Inflammatory macrophage treated with lipopolysaccharide for 1 hour (primary cell): ENCODE measurements around the gene ZDHHC15.
"Not testable (repeated sequence)": the region's sequence is repeated elsewhere in the genome, so short reads cannot be mapped to it uniquely, and the experiment has no call there.

Source experiments
- DNase-seq, 2 donors: peaks; one replicate each; pipeline ENCODE4 v3.0.0-alpha.2; 2020 to 2022

Gene ZDHHC15

GRCh38 chrX:75522565-75523431 is at the start of gene ZDHHC15:
Gene ZDHHC15 (minus strand): TSS chrX:75523037. CDS start chrX:75523024, 13 bp downstream.
- DNase-seq: no peak

GRCh38 chrX:75560544-75560943 is 37.7 kb upstream of the ZDHHC15 start:
- not testable (repeated sequence) for DNase-seq

GRCh38 chrX:75547783-75548182 is 24.9 kb upstream of the ZDHHC15 start:
- no peak for DNase-seq

DNA sequence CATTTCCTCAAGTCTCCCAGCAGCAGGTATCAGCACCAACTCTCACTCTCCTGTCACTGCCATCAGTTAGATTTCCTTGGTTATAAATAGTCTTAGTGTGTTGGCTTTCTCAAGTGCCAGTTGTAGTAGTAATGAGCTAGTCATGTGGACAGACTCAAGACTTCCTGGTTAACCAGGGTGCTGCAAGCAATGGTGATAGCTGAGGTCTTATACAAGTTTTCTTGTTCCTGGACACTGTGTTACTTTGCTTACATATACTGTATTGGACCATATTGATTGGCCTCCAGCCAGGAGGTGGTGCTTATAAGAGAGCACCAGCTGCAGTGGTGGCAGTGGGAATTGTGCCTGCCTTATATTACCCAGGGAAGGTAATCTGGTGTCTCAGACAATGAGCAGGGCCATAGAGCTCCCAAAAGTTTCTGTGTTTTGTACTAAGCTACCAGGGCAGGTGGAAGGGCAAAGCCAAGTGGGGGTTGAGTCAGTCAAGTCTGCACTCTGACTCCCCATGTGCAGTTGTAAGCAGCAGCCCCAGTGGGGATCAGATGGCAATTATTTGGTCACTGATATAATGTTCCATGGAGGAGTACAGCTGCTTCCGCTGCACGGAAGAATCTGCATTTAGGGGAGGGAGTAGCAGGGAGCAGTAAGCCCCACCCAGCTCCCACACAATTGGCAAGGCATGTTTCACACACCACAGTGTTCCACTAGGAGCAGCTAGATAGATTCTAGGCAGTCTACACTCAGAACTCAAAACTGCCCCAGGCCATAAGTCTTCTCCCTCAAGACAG is 24.1 kb upstream of the ZDHHC15 start:
- no peak for DNase-seq

- no peak for DNase-seq
Observed at GRCh38 chrX:75544786-75545185, 21.9 kb upstream of the ZDHHC15 start.

- no peak for DNase-seq
Observed at GRCh38 chrX:75483933-75484332, 38.9 kb downstream of the ZDHHC15 start.

DNA sequence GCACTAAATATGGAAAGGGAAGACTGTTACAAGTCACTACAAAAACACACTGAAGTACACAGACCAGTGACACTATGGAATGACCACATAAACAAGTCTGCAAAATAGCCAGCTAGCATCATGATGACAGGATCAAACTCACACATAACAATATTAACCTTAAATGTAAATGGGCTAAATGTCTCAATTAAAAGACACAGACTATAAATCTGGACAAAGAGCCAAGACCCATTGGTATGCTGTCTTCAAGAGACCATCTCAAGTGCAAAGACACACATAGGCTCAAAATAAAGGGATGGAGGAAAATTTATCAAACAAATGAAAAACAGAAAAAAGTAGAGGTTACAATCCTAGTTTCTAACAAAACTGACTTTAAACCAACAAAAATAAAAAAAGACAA is 61.1 kb downstream of the ZDHHC15 start:
- not testable (repeated sequence) for DNase-seq

DNA sequence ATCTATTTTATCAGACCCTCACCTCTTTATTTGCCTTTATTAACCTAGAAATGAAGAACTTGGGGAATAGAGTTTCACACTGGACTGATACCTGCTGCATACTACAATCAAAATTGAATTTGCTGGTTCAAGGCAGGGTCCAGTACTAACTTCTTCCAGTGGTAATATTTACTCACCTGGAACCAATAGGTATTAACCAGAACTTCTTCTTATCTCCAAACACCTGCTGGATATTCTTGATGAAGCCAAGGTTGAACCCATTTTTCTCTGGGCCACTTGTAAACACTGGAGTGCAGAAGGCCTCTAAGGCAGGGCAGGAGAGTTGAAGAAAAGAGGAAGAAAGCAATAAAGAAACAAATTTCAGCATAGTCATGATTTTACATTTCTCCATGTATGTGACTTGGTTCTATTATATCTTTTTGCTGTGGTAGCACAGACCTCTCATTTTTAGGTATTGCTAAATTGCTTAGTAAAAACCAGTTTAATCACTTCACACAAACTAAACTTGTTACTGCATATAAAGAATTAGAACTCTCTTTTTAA is 101.1 kb downstream of the ZDHHC15 start:
- no peak for DNase-seq

DNA sequence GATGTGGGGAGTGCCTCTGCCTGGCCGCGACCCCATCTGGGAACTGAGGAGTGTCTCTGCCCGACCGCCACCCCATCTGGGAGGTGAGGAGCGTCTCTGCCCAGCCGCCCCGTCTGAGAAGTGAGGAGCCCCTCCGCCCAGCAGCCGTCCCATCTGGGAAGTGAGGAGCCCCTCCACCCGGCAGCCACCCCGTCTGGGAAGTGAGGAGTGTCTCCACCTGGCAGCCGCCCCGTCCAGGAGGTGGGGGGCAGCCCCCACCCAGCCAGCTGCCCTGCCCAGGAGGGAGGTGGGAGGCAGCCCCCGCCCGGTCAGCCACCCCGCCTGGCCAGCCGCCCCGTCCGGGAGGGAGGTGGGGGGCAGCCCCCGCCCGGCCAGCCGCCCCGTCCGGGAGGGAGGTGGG is 115.7 kb downstream of the ZDHHC15 start:
- not testable (repeated sequence) for DNase-seq

DNA sequence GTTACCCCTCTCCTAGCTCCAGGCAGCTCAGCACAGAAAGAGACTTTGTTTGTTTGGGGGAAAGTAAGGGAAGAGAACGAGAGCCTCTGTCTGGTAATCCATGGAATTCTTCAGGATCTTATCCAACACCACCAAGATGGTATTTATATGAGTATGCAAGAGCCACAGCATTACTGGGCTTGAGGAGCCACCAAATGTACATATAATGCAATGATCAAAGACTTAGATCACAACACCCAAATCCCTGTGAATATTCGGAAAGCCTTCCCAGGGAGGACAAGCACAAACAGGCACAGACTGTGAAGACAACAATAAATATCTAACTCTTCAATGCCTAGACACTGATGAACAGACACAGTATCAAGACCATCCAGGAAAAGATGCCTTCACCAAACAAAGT is 132.4 kb downstream of the ZDHHC15 start:
- DNase-seq: no peak

- no peak for DNase-seq
Observed at GRCh38 chrX:75369721-75370120, 153.1 kb downstream of the ZDHHC15 start.

DNA sequence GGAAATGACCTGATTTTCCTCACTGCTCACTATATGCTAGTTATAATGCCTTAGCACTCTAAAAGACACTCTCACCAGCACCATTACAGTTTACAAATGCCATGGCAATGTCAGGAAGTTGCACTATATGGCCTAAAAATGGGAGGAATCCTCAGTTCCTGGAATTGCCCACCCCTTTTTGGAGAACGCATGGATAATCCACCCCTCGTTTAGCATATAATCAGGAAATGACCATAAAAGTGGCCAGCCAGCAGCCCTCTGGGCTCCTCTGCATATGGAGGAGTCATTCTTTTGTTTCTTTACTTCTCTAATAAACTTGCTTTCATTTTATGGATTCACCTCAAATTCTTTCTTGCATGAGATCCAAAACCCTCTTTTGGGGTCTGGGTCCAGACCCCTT is 156.0 kb downstream of the ZDHHC15 start:
- no peak for DNase-seq

DNA sequence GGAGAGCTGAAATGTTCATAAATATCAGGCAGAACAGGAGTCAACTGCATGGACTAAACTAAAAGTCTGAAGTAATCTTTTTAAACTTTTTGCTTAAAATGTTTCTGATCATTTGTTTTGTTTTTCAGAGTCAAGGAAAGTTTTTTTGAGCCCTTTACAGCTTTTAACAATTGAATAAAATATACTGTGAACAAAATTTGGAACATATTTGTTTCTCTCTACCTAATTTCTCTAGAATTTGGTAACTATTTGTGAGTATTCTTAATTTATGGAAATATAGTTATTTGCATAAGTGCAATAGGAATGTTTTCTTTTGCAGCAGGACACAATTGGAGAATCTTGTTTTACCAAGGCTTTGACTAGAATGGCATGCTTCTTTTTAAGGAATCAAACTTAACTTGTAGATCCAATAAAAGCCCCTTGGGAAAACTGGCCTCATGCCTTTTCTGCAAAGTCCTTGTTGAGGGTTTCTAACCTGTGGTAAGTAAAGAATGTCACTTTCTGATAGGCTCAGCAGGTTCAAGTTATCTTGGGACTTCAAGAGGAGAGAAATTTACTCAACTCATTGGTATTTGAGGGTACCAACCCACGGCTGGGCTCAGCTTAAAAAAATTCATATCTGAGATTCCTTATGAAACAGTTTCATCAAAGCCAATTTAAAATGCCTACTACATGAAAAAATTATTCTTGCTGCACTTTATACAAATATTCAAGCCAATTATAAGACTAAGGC is 157.4 kb downstream of the ZDHHC15 start:
- no peak for DNase-seq

DNA sequence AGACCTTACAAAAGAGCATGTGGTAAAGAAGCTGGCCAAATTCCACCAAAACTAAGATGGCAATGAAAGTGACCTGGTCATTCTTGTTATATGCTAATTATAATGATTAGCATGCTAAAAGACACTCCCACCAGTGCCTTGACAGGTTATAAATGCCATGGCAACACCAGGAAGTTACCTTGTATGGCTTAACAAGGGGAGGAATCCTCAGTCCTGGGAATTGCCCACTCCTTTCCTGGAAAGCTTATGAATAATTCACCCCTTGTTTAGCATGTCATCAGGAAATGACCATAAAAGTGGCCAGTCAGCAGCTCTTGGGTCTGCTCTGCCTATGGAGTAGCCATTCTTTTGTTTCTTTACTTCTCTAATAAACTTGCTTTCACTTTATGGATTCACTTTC is 161.0 kb downstream of the ZDHHC15 start:
- no peak for DNase-seq

GRCh38 chrX:75348601-75349000 is 174.2 kb downstream of the ZDHHC15 start:
- DNase-seq: not testable (repeated sequence)

DNA sequence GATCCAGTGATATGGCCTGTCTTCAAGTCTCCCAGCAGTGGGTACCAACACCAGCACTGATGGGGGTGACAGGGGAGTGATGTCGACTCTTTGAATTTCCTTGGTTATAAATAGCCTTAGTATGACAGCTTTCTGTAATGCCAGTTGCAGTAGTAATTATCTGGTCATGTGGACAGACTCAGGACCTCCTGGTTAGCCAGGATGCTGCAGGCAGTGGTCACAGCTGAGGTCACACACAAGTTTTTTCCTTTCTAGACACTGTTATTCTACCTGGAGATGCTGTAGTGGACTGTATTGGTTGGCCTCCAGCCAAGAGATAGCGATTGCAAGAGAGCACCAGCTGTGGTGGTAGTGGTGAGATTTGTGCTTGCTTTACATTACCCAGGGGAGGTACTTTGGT is 185.3 kb downstream of the ZDHHC15 start:
- DNase-seq: no peak

GRCh38 chrX:75335127-75335458 is 187.7 kb downstream of the ZDHHC15 start:
- DNase-seq: no peak

- not testable (repeated sequence) for DNase-seq
Observed at GRCh38 chrX:75334407-75335126, 188.3 kb downstream of the ZDHHC15 start.

GRCh38 chrX:75327607-75328006 is 195.2 kb downstream of the ZDHHC15 start:
- DNase-seq: no peak
